Skeletal muscle cell (primary cell): ENCODE data around the gene BNIP5.

Experiments used
- DNase-seq: peaks from one replicate; pipeline ENCODE4 v3.0.0-alpha.2; 2010; ENCODE audit warnings: low read depth
- H3K4me3 ChIP-seq: 2 replicates; pipeline ENCODE4 v1.5.1; 2011; ENCODE audit warnings: low read depth, mild to moderate bottlenecking, control low read depth, low read length, moderate library complexity

Gene BNIP5

DNA sequence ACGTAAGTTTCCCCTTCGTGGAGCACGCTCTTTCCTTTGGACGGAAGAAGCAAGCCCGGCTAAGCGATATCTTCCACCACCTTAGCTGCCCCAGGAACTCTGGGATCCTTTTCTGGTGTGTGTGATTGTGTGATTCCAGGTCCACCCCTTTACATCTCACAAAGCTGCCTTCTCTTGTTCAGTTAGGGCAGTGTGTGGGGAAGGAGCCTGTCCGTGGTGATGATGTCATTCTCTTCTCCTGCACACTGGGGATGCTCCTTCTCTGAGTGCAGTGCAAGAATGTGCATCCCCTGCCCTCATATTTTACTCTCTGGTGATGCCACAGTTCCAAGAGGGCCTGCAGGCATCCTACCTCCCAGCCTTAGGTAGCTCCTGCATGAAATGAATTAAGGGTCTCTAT lies 30.3 kb downstream of the BNIP5 start:
- H3K4me3 ChIP-seq, result no peak overlapping the region
- DNase-seq, result no peak

DNA sequence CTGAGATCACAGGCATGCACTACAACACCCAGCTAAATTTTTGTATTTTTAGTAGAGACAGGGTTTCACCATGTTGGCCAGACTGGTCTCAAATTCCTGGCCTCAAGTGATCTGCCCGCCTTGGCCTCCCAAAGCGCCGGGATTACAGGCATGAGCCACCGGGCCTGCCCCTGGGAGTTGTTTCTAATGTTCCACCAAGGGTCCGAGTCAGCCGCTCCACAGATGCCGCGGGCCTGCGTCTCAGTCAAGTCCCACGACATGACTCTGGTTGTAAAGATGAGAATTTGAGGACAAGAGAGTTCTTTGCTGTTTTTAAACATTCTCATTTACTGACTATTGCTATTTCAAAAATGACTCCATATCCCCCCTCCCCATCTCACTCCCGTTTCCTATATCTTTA lies 30.8 kb downstream of the BNIP5 start:
- no peak for DNase-seq
- no peak overlapping the region for H3K4me3 ChIP-seq

DNA sequence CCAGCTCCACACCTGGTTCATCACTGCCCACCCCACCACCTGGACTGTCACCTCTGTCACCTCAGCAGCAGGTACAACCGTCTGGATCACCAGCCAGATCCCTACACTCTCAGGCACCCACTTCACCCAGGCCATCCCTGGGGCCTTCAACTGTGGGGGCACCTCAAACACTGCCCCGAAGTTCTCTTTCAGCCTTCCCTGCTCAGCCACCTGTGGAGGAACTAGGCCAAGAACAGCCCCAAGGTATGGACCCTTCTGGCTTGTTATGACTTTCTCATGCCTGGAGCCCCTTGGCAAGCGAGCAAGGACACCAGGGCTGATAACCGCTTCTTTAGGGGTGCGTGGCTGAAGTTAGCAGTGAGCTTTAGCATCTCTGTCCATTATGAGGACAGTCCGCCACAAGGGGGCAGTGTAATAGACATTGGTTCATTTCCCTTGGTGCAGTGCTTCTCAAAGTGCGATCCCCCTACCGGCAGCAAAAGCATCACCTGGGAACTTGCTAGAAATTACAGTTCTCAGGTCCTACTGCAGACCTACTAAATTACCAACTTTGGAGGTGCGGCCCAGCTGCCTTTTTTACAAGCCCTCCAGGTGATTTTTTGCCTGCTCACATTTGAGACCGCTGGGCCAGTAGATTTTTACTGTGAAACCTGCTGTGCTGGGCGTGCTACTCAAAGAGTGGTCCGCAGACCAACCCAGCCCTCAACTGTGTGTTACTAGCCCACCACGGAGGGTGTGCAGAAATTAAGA lies 34.3 kb downstream of the BNIP5 start:
- no peak overlapping the region for H3K4me3 ChIP-seq

DNA sequence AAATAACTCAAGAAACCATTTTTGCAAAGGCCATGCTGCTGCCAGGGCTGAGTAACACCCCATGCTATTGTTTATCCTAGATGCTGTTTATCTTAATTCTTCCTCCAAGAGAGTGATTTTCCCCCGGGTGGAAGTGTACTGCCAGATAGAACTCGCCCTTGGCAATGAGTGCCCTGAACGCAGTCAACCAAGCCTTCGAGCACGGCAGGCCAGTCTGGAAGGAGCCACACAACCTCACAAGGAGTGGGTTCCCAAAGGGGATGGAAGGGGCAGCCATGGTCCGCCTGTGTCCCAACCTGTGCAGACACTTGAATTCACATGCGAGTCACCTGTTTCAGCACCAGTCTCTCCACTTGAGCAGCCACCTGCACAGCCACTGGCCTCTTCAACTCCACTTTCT lies 34.9 kb downstream of the BNIP5 start:
- no peak for DNase-seq
- no peak overlapping the region for H3K4me3 ChIP-seq

More for the DNA sequence above, 34.3 kb downstream of the BNIP5 start:
- DNase-seq, result peak; percentile 43

- no peak overlapping the region for H3K4me3 ChIP-seq
- DNase-seq, result no peak
These were observed 35.5 kb downstream of the BNIP5 start for GRCh38 chr6:36301085-36301658.

- no peak overlapping the region for H3K4me3 ChIP-seq
- no peak for DNase-seq
These were observed 38.7 kb downstream of the BNIP5 start for GRCh38 chr6:36298027-36298426.

- no peak for DNase-seq
- H3K4me3 ChIP-seq, result no peak overlapping the region
These were observed 39.2 kb downstream of the BNIP5 start for GRCh38 chr6:36297511-36297910.

GRCh38 chr6:36297051-36297450 lies 39.6 kb downstream of the BNIP5 start:
- no peak overlapping the region for H3K4me3 ChIP-seq
- no peak for DNase-seq

- no peak overlapping the region for H3K4me3 ChIP-seq
- DNase-seq, result no peak
These were observed 40.4 kb downstream of the BNIP5 start for GRCh38 chr6:36296240-36296639.

DNA sequence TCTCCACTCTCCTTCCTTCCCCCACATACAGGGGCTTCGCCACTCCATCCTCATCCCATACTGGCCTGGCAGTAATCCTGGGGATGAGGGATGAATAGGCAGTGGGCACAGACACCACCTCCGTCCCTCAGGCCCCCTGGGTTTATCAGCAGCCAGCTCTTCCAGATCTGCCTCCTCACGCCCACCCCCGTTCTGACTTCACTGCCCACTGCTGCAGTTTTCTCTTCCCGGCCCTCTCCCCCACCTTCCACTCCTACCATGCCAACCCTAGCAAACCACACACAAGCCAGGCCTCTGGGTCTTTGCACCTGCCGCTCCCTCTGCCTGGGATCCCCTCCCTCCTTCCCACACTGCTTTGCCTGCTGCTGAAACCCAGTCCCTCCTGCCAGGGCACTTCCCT lies 44.5 kb downstream of the BNIP5 start:
- H3K4me3 ChIP-seq, result no peak overlapping the region
- DNase-seq, result no peak

DNA sequence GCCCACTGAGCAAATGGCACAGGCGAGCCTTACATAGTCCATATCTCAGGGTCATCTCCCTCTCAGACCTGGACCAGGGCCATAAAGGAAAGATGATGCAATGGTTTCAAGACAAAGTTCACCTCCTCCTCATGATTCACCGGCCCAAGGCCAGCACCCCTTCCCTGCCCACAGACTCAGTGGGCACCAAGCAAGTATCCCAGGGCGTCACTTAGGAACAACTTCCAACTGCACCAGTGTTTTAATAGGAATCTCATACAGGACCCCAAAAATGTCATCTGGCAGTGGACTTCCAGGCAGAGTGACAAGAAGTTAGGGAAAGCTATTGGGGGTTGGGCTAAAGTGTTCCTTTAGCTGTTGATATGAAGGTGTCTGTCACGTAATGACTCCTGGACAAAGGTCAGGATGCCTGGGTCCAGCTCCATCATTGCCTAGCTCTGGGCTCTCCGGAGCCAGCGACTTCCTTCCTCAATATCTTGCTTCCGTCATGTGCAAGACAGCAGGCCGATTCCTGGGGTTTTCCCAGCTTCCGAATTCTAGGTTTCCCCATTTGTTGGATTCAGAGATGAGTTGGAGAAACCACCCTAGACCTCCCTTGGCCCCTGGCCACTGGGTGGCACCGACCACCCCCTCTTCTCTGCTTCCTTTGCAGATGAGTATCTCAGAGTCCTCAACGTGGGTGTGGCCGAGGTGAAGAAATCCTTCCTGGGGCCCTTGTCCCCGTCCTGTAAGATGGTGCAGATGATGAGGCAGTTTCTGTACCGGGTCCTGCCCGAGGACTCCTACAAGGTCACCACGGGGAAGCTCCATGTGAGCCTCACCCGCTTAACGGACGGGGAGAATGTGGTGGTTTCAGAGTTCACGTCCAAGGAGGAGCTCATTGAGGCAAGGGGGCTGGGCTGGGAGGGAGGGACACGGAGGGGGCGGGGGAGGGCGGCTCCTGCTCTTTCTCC lies 45.7 kb downstream of the BNIP5 start:
- DNase-seq, result peak; percentile 17

GRCh38 chr6:36289281-36289878 lies 47.3 kb downstream of the BNIP5 start:
- DNase-seq, result no peak

More for the DNA sequence above, 45.7 kb downstream of the BNIP5 start:
- no peak overlapping the region for H3K4me3 ChIP-seq

DNA sequence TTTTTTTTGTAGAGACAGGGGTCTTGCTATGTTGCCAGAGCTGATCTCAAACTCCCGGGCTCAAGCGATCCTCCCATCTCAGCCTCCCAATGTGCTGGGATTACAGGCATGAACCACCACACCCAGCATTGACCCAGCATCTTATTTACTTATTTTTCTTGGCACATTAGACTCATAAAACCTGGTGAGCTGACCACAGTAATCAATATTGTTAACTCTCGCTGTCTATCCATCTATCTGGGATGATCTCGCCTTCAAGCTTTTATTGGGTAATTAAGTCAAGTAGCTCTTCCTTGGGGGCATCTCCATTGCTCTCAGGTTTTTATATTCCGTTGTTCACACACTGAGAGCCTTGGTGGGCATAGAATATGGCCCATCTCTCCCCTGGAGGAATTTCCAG lies 49.8 kb downstream of the BNIP5 start:
- no peak for DNase-seq
- no peak overlapping the region for H3K4me3 ChIP-seq

More at GRCh38 chr6:36289281-36289878, 47.3 kb downstream of the BNIP5 start:
- H3K4me3 ChIP-seq, result no peak overlapping the region

DNA sequence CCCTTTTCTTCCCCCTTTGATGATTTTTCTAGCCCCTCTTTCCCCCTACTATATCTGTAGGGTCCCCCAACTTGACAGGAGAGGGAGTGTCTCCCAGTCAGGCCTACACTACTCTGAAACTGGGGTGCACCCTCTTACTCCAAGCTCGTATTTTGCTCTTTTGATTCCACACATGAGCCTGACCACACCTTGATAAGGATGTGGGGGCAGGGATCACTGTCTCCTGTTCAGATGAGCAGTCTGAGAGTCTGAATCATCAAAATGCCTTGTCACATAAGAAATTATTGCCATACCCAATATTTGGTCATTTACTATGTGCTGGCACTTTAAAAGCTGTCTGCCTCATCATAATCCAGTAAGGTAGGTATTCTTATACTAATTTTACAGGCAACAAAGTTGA lies 50.9 kb downstream of the BNIP5 start:
- no peak for DNase-seq
- H3K4me3 ChIP-seq, result no peak overlapping the region

DNA sequence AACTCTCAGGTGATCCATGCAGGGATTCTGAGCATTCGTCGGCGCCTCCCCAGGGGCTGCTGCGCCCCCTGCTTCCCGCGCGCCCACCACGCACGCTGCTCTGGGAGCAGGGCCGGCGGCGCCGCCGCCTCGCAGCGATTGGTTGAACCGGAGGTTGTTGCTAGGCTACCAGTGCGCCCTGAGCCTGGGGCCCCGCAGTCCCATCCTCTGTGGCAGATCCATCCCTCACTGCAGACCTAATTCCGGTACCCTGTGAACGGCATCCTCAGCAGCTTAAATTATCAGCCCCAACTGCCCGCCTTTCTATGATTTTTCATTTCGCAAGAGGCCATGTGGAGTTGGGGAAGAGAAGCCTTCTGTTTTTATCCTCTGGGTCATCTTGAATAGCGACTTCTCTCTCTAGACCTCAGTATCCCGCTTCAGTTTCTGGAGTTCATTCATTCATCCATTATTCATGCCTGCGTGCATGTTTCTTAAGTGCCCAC lies 51.5 kb downstream of the BNIP5 start:
- H3K4me3 ChIP-seq, result no peak overlapping the region
- no peak for DNase-seq

GRCh38 chr6:36284359-36284758 lies 52.3 kb downstream of the BNIP5 start:
- DNase-seq, result no peak
- H3K4me3 ChIP-seq, result no peak overlapping the region

DNA sequence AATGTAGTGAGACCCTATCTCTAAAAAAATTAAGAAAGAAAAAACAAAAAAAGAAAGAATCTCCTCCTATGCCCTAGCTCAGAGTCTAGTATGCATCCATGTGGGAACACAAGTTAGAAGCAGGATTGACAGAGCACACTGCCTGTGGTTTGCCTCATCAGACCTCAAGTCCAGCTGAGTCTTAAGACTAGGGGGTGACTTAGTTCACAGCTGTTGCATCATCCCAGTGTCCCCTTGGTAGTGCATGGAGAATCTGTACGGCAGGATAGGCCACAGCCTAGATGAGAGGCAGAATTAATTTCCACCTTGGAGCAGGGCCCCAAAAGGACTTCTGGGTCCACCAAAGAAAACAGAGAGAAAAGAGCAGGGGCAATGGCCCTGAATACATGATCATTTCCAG lies 53.1 kb downstream of the BNIP5 start:
- DNase-seq, result no peak
- H3K4me3 ChIP-seq, result no peak overlapping the region

- H3K4me3 ChIP-seq, result no peak overlapping the region
These were observed 55.7 kb downstream of the BNIP5 start for GRCh38 chr6:36280983-36281382.

GRCh38 chr6:36280467-36280866 lies 56.2 kb downstream of the BNIP5 start:
- no peak for DNase-seq
- no peak overlapping the region for H3K4me3 ChIP-seq

More at GRCh38 chr6:36280983-36281382, 55.7 kb downstream of the BNIP5 start:
- no peak for DNase-seq
